ENCODE data around the gene RSRC1. TPM values are rescaled to one million over a fixed set of nuclear protein-coding genes. Genes with fewer than 3 reads are reported as not detected.

RSRC1 gene
- total and polyA plus RNA-seq, 2 of the 8 experiments (the other 6 are each of a cell fraction or from before 2014, with no cell fraction given): 2.0 to 27.9 TPM

DNA sequence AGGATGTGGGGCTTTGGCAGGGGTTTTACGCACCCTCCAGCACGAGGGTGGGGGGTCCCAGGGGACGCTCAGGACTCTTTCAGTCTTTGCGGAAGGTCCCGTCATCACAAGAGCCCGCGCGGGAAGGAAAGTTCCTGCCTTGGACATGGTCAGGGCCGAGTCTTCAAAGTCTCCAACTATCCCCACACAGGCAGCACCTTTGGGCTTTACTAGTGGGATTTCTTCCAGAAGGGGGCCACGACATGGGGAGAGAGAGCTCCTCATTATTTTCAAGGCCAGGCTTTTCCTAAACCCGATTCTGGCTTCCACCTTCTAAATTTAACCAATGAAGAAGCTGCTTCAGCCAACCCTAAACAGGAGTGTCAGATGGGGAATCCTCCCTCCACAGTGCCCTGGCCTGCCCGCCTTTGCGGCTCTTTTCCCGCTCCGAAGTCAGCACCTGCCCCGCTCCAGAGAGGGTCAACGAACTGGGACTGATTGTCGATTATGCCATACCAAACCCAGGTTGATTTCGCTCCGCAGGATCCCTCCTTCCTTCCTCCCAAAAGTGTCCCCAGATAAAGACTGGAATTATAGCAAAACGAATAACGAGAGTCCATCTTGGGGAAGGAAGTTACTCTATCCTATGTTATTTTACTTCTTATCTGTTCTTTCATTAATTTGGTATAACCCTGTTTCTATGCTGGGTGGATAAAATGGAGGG, 14.6 kb upstream of the RSRC1 start (continued):
- TF ChIP-seq CTCF (IDR thresholded peaks at IDR 0.05; ENCODE audit: control extremely low read depth in 1 of 3, insufficient read depth in 1 of 3, low read depth in 1 of 3, low read length in 3 of 3) (no peak), CBX8 (IDR thresholded peaks at IDR 0.05; ENCODE audit: borderline replicate concordance, low read depth, low read length) (no peak)

Measured in H1 (cell line).